Measurements from ENCODE around the gene SGCA.

The SGCA gene

DNA sequence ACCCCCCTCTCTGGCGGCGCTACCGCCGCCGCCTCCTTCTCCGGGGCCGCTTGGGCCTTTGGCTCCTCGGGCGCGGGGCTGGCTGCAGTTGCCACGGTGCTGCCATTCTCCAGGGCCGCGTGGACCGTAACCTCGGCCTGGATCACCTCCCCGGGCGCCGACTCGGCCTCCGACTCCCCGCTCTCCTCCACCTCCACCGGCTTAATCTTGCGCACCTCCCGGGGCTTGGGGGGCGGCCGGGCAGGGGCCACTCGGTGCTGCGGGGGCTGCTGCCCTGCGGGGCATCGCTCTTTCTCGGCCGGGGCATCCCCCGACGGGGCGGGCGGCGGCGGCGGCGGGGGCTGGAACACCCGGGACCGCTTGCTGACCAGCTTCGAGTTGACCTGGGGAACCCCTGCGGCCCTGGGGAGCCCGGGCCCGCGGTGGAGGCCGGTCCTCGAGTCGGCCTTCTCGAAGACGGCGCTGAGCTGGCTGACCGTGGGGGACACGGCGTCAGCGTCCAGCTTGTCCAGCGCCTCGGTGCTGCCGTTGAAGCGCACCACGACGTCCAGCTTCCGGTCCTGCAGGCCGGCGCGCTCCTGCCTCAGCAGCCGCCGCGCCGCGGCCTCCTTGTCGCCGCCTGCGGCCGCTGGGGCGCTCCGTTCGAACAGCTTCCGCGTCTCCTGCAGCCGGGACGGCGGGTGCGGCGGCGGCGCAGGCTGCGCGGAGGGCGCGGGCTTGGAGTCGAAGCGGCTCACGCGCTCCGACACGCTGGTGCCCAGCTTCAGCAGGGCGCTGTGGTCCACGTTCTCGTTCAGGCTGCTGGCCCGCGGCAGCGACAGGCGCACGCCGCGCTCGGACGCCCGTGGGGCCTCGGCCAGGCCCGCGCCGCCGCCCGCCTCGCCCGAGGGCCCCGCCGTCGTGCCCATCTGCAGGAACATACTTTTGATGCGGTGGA is 16.1 kb upstream of the SGCA start:
- peak; percentile 42 for DNase-seq (ENCODE audit: low read depth)

DNA sequence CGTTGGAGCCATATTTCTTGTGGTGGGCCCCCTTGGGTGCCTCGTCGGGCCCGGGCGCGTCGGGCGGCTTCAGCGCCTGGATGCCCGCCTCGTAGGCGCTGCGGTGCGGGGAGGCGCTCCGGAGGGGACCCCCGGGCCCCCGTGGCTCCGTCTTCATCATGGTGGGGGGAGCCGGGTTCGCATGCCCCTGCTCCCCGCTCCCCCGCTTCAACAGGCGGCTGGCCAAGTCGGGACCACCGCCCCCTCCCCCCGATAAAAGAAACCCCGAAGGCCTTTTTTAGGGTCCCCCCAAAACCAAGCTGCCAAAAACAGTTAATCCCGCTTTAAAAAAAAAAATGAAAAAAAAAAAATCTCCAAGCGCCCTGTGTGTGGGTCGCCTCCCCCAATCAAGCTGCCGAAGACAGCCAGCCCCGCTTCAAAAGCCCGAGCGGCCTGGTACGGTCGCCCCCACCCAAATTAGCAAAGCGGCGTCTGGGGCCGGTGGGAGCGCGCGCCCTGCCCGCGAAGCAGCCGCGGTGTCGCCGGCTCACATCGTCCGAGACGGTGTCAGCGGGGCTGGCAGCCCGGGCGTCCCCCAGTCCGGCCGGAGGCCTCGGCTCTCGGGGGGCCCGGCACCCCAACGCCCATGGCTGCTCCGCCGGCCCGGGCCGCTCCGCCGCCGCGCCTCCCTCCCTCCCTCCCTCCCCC is 15.3 kb upstream of the SGCA start, which contains the start of gene PPP1R9B:
Gene PPP1R9B, minus strand, starts transcription at position 324 of the 687 bp plus-strand sequence. Its CDS starts 164 bp downstream, at position 160.
- DNase-seq (ENCODE audit: low read depth), result no peak

DNA sequence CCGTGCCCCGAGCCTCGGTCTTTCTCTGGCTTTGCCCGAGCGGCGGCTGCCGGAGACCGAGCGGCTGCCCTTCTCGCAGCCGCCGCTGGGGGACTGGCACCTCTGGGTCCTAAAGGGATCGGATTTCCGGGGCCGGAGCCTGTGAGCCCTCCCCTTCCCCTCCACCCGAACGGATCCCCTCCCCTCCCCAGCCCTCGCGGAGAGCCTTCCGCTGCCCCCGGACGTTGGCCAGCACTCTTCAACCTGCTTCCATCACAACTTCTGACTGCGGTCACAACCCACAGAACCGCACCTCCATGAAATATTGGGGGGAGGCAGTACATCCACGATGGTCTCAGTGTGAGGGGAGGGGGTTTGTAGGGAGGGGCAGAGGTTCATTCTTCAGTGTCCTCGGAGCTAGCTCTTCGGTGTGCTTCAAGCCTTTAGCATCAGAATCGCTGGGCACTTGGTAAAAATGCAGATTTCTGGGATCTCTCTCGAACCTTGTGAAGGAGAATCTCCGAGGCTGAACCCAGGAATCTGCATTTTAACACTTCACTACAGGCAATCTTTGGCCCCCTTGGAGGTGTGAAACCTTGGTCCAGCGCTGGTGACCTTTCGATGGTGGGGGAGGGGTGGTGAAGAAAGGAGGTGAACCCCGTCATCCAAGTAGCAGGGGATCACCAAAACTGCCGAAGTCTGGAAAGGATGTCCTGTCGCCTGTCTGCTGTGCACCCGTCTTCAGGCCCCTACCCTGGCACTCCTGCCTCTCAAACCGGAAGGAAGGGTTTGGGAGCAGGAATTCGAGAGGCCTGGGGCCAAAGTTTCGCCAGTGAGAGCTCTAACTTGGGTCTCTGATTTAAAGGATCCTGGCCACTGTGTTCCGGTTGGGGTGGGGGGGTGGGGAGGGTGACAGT is 14.5 kb upstream of the SGCA start:
- DNase-seq (ENCODE audit: low read depth), result peak; percentile 83

DNA sequence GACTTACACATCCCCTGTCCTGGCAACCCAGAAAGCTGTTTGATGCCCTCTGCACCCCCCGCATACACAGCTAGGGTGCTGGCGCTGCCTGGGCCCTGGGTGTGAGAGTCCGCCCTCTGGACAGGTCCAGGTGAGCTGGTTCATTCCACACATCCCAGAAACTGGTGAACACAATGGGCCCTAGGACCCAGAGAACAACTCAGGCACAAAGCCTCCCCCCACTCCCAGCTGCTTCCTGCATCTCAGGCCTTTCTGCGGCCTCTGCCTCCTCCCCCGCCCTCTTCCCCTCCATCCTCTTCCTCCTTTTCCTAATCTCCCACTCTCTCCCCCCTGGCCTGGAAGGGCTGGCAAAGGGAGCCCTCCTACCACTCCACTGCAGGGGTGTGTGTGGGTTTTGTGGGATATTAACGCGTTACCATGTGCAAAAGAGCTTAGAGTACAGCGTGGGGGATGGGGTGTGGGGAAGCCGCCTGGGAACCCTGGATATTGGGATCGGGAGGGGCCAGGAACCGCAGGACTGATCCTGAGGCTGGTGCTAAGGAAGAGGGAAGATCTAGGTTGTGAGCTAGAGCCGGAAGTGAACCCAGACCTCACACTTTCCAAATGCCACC is 13.8 kb upstream of the SGCA start:
- DNase-seq (ENCODE audit: low read depth), result peak; percentile 29

DNA sequence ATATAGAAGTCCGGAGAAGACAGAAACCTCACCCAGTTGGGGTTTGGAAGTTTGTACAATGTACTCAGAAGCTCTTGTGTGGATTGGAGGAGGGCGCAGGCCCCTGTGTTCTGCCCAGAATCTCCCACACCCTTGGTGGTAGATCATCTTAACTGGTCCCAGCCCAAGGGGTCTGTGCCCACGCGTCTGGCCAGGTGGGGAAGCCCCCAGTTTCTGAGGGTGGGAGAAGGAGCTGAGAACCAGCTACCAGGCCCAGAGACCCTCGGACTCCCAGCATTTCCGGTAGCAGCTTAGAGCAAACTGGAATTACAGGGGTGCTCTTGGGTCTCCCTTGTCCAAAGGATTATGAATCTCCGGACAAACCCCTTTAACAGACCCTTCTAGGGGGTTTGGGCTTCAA is 13.1 kb upstream of the SGCA start:
- DNase-seq (ENCODE audit: low read depth), result no peak

DNA sequence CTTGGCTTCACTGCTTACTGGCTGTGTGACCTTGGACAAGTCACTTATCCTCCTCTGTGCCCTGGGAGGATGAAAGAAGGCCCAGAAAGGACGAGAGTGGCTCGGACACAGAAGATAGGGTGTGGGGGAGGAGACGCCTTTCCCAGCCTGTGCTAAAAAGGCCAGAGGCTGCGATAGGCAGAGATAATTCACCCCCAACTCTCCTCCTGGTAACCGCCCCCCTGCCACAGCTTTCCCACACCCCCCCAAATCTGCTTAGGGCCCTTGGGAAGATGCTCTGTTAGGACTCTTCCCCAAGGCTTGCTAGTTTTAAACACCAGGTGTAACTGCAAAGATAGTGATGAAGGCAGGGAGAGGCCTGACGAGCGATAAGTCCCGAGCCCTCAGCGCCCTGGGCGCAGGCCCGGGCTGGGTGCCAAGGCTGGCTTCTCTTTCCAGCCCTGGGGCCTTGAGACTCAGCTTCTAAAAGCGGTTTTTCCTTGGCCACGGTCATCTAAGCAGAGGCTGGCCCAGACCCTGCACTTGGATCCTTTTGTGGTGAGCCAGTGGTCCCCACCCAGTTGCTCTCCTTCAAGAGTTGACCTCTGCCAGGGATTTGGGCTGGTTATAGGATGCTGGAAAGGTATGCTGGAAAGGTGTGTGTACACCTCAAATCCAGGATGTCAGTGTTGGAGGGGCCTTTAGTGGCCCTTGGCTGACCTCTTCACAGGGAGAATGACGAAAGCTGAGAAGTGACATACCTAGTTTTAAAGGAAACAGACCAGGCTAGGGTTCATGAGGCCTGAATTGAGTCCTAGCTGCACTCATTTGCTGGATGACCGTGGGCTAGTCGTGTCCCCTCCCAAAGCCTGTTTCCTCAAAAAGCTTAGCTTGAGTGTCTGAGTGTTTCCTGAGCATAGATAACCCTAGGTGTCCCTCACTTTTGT is 11.9 kb upstream of the SGCA start:
- no peak for DNase-seq (ENCODE audit: low read depth)

DNA sequence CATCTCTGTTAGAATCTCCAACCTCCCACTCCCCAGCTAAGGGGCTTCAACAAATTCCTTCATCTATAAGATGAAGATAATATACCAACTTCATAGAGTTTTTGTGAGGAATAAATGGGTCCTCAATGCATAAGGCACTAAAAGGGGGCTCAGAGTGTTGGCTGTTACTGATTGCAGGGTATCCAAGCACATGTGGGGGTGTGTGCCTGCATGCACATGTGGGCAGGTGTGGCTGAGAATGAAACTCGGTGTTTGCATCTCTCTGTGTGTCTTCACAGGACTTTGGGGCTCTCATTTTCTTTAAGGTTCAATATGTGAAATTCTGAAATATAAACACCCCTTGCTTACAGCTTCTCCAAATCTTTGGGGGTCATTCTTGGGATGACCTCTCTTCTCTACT is 11.2 kb upstream of the SGCA start:
- no peak for DNase-seq (ENCODE audit: low read depth)

DNA sequence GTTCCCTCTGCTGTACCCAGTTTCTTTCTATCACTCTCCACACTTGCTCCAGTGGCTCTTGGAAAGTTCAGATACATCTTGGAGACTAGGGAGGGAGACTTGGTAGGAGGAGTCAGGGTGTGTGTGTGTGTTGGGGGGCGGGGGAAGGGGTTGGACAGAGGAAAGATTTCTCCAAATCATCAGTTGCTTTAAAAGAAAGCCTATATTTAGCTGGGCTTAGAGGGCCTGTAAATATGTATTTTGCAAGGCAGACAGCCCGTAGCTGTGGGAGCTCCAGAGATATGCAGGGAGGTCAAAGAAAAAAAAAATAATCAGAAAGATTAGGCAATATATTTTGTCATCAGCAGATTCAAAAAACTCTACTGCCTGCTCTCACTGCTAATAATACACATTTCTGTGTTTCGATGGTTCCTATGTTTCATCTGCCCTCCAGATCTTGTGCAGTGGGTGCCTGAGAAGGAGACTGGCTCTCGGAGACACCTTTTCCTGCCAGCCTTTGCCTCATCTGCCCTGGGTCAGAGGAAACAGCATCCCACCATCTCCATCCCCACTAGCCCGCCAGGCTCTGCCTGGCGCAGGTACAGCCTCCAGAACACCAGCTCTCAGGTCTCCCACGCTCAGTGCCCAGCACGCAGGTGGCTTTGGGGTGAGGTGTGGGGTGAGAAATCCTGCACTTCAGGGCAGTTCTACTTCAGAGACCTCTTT is 10.5 kb upstream of the SGCA start:
- no peak for DNase-seq (ENCODE audit: low read depth)

DNA sequence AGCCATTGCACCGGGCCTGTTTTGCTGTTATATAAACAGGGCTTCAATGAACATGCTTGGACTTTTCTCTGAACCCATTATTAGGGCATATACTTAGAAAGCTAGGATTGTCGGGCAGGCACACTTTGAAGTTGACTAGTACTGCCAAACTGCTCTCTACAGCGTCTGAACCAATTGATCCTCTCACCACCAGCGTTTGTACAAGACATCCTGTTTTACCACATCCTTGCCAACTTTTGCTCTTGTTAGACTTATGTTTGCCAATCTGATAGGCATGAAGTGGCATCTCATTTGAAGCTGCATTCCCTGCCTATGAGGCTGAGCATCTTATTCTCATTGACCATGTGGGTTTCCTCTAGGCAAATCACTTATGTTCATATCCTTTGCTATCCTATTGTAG is 7.9 kb upstream of the SGCA start:
- DNase-seq (ENCODE audit: low read depth), result no peak

DNA sequence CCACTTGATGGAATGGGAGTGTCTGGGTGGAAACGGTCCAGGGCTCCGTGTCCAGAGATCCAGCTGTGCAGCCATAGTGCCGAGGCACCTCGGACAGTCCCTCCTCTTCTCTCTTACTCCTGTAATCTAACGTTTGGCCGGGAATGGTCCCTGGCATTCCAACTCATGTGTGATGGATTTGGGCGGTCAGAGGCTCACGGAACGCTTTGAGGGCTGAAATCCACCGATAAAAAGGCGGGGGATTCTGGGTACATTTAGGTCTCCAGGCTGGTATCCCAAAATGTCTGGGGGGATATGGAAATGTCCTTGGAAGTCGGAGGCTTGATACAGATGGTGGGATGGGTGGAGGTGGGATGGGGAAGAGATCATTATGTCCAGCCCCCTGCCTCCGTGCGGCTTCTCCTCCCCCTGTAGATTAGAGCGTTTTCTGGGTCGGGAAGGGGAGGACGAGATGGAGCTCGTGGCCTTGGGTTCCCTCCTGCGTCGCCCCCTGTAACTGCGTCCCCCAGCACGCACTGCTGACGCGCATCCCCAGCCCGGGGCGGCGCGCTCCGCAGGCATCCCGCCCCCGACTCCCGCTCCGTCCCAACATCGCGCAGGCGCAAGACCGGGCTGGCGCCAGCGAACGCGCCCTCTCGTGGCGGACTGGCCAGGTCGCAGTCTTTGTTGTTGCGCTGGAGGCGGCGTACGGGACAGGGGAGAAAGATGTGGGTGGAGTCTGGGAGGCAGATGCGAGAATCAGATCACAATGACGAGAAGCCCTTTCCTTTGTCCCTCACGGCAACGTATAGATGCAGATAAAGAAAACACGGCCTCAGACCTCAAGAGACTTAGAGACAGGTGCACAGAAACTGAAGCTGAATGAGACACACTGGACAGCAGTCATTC is 4.5 kb upstream of the SGCA start:
- DNase-seq (ENCODE audit: low read depth), result peak; percentile 89

DNA sequence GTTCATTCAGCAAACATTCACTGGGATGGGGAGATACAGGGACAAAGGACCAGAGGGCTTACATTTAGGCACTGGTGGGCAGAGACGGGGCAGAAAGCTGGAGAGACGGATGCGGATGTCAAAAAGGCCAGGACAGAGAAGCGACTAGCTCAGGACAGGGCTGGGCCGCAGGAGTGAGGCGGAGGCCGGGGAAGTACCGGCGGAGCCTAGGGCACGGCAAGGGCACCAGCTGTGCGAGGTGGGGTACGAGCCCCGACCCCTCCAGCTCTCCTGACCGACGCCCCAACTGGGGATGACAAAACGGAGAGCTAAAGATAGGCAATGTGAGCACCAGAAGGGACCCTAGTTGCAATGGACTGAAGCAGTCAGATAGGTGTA is 3.9 kb upstream of the SGCA start:
- DNase-seq (ENCODE audit: low read depth), result no peak

DNA sequence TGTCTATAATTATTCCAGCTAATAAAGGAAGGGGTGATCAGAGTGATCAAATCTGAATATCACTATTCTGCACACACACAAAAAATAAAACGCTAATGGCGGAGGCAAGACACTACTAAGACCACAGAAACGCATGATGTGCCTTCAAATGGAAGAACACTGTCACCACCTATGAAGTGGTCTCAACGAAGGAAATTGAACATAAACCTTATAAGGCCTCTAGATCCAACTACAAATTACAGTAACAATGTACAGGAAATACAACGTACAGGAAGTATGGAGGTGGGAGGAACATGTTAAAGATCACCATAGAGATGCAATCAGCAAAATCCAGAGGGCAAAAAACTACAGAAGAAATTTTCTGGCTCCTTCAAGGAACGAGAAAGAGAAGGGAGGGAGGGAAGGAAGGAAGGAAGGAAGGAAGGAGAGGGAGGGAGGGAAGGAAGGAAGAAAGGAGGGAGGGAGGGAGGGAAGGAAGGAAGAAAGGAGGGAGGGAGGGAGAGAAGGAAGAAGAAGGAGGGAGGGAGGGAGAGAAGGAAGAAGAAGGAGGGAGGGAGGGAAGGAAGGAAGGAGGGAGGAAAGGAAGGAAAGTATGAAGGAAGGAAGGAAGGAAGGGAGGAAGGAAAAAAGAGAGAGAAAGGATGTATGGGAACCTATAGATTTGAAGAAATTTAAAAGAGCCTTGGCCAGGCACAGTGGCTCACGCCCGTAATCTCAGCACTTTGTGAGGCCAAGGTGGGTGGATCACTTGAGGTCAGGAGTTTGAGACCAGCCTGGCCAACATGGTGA is 3.1 kb upstream of the SGCA start:
- DNase-seq (ENCODE audit: low read depth), result no peak

DNA sequence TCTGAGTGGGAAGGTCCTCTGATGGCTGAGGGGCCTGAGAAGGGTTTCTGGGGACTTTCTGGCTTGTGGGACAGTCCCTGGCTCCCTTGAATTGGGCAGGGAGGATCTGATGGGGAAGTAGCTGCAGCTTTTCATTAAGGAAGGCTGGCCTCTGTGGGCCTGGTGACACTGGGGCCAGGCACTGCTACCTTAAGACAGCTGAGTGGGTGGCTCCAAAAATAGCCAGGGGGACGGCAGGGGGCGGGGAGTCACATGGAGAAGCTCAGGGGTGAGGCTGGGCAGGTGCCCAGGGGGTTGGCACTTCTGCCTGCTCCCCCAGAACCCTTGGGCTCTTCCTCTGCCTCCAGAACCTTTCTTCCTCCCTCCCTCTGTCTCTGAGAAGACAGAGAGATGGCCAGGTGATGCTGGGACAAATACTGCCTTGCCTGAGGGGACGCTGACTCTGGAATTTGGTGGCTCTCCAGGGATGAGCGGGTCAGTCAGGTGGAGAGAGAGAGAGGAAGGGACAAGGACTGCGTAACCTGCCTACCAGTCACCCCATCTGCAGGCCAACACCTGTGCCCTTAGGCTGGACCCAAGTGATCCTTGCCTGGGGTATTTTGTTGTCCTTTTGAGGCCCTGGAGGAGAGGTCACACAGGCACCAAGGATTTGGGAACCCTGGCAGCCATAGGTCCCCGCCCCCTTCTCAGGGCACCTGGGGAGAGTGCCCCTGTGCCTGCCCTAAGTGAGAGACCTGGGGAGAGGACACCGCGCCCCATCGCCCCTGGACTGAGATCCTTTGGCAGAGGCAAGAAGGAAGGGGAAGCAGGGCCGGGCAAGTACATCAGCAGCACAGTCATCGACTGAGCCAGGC is 1.7 kb upstream of the SGCA start:
- no peak for DNase-seq (ENCODE audit: low read depth)

DNA sequence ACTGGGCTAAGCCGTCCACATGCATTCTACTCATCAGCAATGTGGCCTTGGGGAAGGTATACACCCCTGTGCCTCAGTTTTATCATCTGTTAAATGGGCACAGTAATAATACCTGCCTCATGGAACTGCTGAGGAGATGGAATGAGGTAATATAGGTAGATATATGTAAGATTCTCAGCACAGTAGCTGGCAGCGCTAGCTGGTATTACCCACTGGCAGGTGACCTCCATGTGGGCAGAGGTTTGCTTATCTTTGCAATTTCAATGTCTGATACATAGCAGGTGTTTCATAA is 1.2 kb upstream of the SGCA start:
- DNase-seq (ENCODE audit: low read depth), result no peak

DNA sequence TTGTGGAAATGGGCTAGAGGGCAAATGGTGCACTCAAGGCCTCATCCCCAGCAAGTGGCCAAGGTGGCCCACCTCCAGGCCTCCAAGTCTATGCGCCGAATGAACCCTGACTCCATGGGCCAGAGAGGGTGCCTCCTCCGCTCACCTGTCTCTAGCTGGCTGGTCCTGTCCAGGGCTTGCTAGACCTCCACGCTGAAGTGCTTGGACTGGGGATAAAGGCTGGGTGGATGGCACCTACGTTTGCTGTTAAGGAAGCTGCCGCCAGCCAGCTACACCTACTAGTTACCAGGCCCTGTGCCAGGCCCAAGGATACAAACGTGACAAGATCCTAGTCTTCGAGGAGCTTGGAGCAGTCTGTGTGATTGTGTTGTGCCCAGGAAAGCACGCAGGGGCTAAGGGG is 739 bp upstream of the SGCA start:
- DNase-seq (ENCODE audit: low read depth), result no peak

DNA sequence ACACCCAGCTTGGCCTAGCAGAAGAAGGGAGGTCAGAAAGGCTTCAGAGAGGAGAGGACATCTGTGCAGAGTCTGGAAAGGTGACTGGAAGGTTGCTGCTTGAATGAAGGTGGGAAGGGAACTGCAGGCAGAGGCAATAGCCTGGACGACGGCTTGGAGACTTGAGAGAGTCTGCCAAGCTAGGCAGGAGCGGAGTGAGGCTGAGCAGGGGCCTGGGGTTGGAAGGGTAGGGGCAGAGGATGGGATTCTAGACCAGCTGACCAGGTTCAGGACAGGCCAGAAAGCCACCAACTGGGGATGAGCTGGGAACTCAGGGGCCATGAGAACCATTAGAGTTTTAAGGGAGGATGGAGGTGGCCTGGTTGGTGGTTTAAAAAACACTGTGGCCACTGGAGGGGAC is 339 bp upstream of the SGCA start:
- no peak for DNase-seq (ENCODE audit: low read depth)

DNA sequence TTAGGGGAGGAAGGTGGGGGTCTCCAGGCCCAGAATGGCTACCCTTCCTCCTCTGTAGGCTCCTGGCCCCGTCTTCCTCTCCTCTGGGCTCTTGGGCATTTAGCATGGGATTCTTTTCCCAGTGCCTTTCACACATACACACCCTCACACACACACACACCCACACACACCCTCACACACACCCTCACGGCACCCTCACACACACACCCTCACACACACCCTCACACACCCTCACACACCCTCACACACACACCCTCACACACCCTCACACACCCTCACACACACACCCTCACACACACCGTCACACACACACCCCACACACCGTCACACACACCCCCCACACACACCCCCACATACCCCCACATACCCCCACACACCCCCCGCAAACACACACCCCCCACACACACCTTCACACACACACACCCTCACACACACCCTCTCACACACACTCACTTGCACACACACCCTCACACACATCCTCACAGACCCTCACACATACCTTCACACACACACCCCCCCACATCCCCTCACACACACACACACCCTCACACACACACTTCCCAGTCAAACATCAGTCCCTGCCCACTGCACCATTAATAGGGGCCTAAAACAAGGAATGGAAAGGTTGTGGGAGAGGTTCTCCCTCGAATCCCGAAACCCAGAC is 845 bp downstream of the SGCA start:
- no peak for DNase-seq (ENCODE audit: low read depth)

Data from T-helper 22 cell (primary cell).